ENCODE data around the gene SPRING1.

SPRING1 gene

DNA sequence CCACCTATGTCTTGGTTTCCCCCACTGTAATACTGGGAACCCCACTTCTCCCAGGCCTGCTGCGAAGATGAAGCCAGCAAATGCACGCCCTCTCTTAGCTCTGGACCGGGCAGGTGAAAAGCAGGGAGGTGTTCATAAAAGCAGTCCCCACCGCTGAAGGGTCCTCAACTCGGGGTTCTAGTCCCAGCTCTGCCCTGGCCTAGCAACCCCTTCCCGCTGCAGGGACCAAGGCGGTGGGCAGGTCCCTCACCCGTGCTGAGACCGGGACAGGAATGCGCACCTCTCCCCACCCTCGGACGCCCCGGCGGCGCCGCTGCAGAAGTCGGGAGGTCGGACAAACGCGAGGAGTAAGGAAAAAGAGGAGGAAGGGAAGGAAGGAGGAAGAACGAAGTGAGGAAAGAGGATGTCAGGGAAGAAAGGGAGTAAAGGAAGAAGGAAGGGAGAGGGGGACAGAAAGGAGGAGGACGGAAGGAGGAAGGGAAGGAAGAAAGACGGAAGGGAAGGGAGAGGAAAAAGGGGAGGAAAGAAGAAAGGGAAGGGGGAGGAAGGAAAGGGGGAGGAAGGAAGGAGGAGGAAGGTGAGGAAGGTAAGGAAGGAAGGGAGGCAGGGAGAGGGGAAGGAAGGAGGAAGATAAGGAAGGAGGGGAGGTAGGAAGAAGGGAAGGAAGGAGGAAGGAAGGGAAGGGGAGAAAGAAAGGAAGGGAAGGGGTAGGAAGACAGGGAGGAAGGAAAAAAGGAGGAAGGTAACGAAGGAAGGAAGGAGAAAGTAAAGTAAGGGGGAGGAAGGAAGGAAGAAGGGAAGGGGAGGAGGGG is 701 bp downstream of the SPRING1 start:
- Histone ChIP-seq H3K36me3 (ENCODE audit: control insufficient read depth, insufficient read depth, low read length, severe bottlenecking) (peaks cover 11% of the 10 kb centered on the region), H3K9me3 (ENCODE audit: control insufficient read depth, low read length) (no peaks in the 10 kb centered on the region), H3K27me3 (replicated peaks; ENCODE audit: control insufficient read depth, insufficient read depth, low read length) (no peaks in the 10 kb centered on the region), H3K4me3 (ENCODE audit: low read length) (peak overlapping the region; percentile 98), H3K9ac (ENCODE audit: low read length) (peak overlapping the region; percentile 94), H3K4me1 (ENCODE audit: control insufficient read depth, insufficient read depth, low read length) (peaks cover 10% of the 10 kb centered on the region)
- DNase-seq (ENCODE audit: low read depth), result peak; percentile 51

DNA sequence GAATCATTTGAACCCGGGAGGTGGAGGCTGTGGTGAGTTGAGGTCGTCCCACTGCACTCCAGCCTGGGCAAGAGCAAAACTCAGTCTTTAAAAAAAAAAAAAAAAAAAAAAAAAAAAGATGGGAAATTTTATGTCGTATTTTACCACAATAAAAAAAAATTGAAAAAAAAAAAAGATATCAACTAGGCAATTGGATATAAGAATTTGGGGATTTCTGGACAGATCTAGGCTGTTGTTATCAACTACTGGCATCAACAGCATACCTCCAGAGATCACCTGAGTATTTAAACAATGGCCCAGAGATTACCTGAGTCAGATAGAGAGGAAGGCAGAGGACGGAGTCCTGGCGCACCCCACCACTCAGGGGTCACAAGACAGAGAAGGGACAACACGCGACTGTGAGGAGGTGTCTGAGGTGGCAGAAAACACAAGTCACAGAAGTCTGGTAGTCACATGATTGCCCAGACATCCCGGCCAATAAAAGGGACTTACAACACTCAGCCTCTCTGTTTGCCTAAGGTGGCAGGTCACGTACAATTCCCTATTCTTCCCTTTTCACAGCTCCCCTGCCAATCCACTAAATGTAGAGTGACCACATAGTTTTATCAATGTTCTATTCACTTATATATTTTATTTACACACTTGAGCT is 1.8 kb downstream of the SPRING1 start:
- H3K36me3 ChIP-seq (ENCODE audit: control insufficient read depth, insufficient read depth, low read length, severe bottlenecking), result peaks cover 11% of the 10 kb centered on the region

GRCh38 chr12:116735084-116735483 is 2.8 kb downstream of the SPRING1 start:
- no peak for DNase-seq (ENCODE audit: low read depth)
- Histone ChIP-seq H3K4me1 (ENCODE audit: control insufficient read depth, insufficient read depth, low read length) (peaks cover 18% of the 10 kb centered on the region), H3K9me3 (ENCODE audit: control insufficient read depth, low read length) (no peaks in the 10 kb centered on the region), H3K9ac (ENCODE audit: low read length) (no peak overlapping the region), H3K36me3 (ENCODE audit: control insufficient read depth, insufficient read depth, low read length, severe bottlenecking) (peaks cover 11% of the 10 kb centered on the region), H3K4me3 (ENCODE audit: low read length) (no peak overlapping the region), H3K27me3 (replicated peaks; ENCODE audit: control insufficient read depth, insufficient read depth, low read length) (no peaks in the 10 kb centered on the region)

More for the DNA sequence above, 1.8 kb downstream of the SPRING1 start:
- no peaks in the 10 kb centered on the region for H3K9me3 ChIP-seq (ENCODE audit: control insufficient read depth, low read length)
- peaks cover 18% of the 10 kb centered on the region for H3K4me1 ChIP-seq (ENCODE audit: control insufficient read depth, insufficient read depth, low read length)
- H3K27me3 ChIP-seq (replicated peaks; ENCODE audit: control insufficient read depth, insufficient read depth, low read length), result no peaks in the 10 kb centered on the region
- DNase-seq (ENCODE audit: low read depth), result no peak
- peak overlapping the region; percentile 98 for H3K4me3 ChIP-seq (ENCODE audit: low read length)
- peak overlapping the region; percentile 94 for H3K9ac ChIP-seq (ENCODE audit: low read length)

- no peak overlapping the region for H3K9ac ChIP-seq (ENCODE audit: low read length)
- peaks cover 18% of the 10 kb centered on the region for H3K4me1 ChIP-seq (ENCODE audit: control insufficient read depth, insufficient read depth, low read length)
- H3K36me3 ChIP-seq (ENCODE audit: control insufficient read depth, insufficient read depth, low read length, severe bottlenecking), result peaks cover 11% of the 10 kb centered on the region
- no peak overlapping the region for H3K4me3 ChIP-seq (ENCODE audit: low read length)
- DNase-seq (ENCODE audit: low read depth), result no peak
- no peaks in the 10 kb centered on the region for H3K27me3 ChIP-seq (replicated peaks; ENCODE audit: control insufficient read depth, insufficient read depth, low read length)
- no peaks in the 10 kb centered on the region for H3K9me3 ChIP-seq (ENCODE audit: control insufficient read depth, low read length)
Observed at GRCh38 chr12:116734156-116734768, 3.6 kb downstream of the SPRING1 start.

- Histone ChIP-seq H3K36me3 (ENCODE audit: control insufficient read depth, insufficient read depth, low read length, severe bottlenecking) (peaks cover 11% of the 10 kb centered on the region), H3K9me3 (ENCODE audit: control insufficient read depth, low read length) (no peaks in the 10 kb centered on the region), H3K27me3 (replicated peaks; ENCODE audit: control insufficient read depth, insufficient read depth, low read length) (no peaks in the 10 kb centered on the region), H3K4me1 (ENCODE audit: control insufficient read depth, insufficient read depth, low read length) (peaks cover 21% of the 10 kb centered on the region), H3K4me3 (ENCODE audit: low read length) (no peak overlapping the region), H3K9ac (ENCODE audit: low read length) (no peak overlapping the region)
- DNase-seq (ENCODE audit: low read depth), result no peak
Observed at GRCh38 chr12:116731801-116732200, 6.1 kb downstream of the SPRING1 start.

GRCh38 chr12:116727891-116728290 is 10.0 kb downstream of the SPRING1 start:
- H3K36me3 ChIP-seq (ENCODE audit: control insufficient read depth, insufficient read depth, low read length, severe bottlenecking), result peaks cover under 1% of the 10 kb centered on the region
- H3K9ac ChIP-seq (ENCODE audit: low read length), result no peak overlapping the region
- H3K27me3 ChIP-seq (replicated peaks; ENCODE audit: control insufficient read depth, insufficient read depth, low read length), result no peaks in the 10 kb centered on the region
- no peak overlapping the region for H3K4me3 ChIP-seq (ENCODE audit: low read length)
- H3K4me1 ChIP-seq (ENCODE audit: control insufficient read depth, insufficient read depth, low read length), result peaks cover 15% of the 10 kb centered on the region
- DNase-seq (ENCODE audit: low read depth), result no peak
- H3K9me3 ChIP-seq (ENCODE audit: control insufficient read depth, low read length), result no peaks in the 10 kb centered on the region

DNA sequence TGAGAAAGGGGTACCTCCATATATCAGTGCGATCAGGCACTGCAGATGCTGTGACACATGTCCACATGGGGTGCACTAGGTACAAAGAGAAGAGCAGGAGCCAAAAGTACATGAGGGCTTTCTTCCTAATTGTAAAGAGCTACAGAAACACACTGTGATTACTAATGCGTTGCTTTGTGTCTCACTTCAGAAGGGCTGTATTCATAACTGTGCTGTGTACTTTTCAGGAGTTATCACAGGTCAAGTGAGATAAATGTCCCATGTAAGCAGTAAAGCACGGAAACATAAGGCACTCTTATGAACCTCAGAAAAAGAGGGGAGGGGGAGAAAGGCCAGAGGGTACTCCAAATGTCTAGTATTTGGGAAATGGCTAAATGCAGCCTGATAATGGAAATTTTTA is 10.6 kb downstream of the SPRING1 start:
- no peak for DNase-seq (ENCODE audit: low read depth)
- peaks cover 15% of the 10 kb centered on the region for H3K4me1 ChIP-seq (ENCODE audit: control insufficient read depth, insufficient read depth, low read length)
- H3K9me3 ChIP-seq (ENCODE audit: control insufficient read depth, low read length), result no peaks in the 10 kb centered on the region
- no peak overlapping the region for H3K9ac ChIP-seq (ENCODE audit: low read length)
- H3K27me3 ChIP-seq (replicated peaks; ENCODE audit: control insufficient read depth, insufficient read depth, low read length), result no peaks in the 10 kb centered on the region
- peaks cover 7% of the 10 kb centered on the region for H3K36me3 ChIP-seq (ENCODE audit: control insufficient read depth, insufficient read depth, low read length, severe bottlenecking)
- no peak overlapping the region for H3K4me3 ChIP-seq (ENCODE audit: low read length)

- Histone ChIP-seq H3K36me3 (ENCODE audit: control insufficient read depth, insufficient read depth, low read length, severe bottlenecking) (peaks cover 13% of the 10 kb centered on the region), H3K9ac (ENCODE audit: low read length) (no peak overlapping the region), H3K27me3 (replicated peaks; ENCODE audit: control insufficient read depth, insufficient read depth, low read length) (no peaks in the 10 kb centered on the region), H3K9me3 (ENCODE audit: control insufficient read depth, low read length) (no peaks in the 10 kb centered on the region), H3K4me1 (ENCODE audit: control insufficient read depth, insufficient read depth, low read length) (peaks cover 13% of the 10 kb centered on the region), H3K4me3 (ENCODE audit: low read length) (no peak overlapping the region)
- no peak for DNase-seq (ENCODE audit: low read depth)
Observed at GRCh38 chr12:116726694-116727093, 11.2 kb downstream of the SPRING1 start.

- Histone ChIP-seq H3K4me3 (ENCODE audit: low read length) (no peak overlapping the region), H3K27me3 (replicated peaks; ENCODE audit: control insufficient read depth, insufficient read depth, low read length) (no peaks in the 10 kb centered on the region), H3K4me1 (ENCODE audit: control insufficient read depth, insufficient read depth, low read length) (peaks cover 26% of the 10 kb centered on the region), H3K36me3 (ENCODE audit: control insufficient read depth, insufficient read depth, low read length, severe bottlenecking) (peaks cover 29% of the 10 kb centered on the region), H3K9ac (ENCODE audit: low read length) (no peak overlapping the region), H3K9me3 (ENCODE audit: control insufficient read depth, low read length) (no peaks in the 10 kb centered on the region)
- DNase-seq (ENCODE audit: low read depth), result no peak
Observed at GRCh38 chr12:116722245-116722644, 15.6 kb downstream of the SPRING1 start.

DNA sequence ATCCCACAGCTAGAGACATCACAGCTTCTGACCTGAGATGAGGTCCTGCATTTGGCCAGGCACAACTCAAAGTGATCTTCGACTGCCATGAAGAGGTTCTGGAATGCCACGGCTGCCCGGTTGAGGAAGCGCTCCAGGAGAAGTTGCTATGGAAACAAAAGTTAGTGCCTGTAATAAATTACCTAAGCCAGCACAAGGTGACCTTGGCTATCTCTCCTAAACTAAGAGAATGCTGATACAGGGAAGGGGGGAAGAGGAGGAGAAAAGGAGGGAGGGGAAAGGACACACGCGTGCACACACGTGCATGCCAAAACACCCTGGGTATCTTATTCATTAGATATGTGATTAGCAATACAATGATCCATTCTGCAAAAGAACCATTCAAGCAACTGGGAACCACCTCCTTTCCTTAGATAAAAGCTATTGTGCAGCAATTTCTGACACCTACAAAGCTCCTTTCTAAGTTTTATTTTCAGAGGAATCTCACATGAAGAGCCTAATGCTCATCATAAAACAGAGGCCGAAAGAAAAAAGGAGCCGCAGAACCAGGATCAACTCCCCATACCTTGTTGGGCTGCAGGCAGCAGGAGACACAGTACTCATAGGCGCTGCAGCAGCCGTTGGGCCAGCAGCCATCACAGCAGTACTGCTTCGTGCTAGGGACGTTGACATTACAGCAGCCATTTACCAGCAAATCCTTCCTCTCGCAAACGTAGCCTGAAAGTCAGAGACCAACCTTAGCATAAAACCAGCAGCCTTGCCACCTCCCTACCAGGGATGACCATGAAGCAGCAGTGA is 17.9 kb downstream of the SPRING1 start:
- peaks cover 37% of the 10 kb centered on the region for H3K36me3 ChIP-seq (ENCODE audit: control insufficient read depth, insufficient read depth, low read length, severe bottlenecking)
- no peak overlapping the region for H3K4me3 ChIP-seq (ENCODE audit: low read length)
- H3K4me1 ChIP-seq (ENCODE audit: control insufficient read depth, insufficient read depth, low read length), result peaks cover 28% of the 10 kb centered on the region
- H3K27me3 ChIP-seq (replicated peaks; ENCODE audit: control insufficient read depth, insufficient read depth, low read length), result no peaks in the 10 kb centered on the region
- no peak for DNase-seq (ENCODE audit: low read depth)
- no peaks in the 10 kb centered on the region for H3K9me3 ChIP-seq (ENCODE audit: control insufficient read depth, low read length)
- H3K9ac ChIP-seq (ENCODE audit: low read length), result no peak overlapping the region

All from adipocyte (in vitro differentiated cells).